Measurements from ENCODE around the gene ORAI3.

ORAI3 gene

GRCh38 chr16:30947859-30948666 is 805 bp upstream of the ORAI3 start:
- peak in 1 of 5 experiments; percentile 18 for DNase-seq

GRCh38 chr16:30949650-30950515 is 1.0 kb downstream of the ORAI3 start:
- DNase-seq, result peak in 1 of 5 experiments; percentile 75

- no peak for DNase-seq
Observed at GRCh38 chr16:30950516-30951065, 1.7 kb downstream of the ORAI3 start.

GRCh38 chr16:30951193-30951592 is 2.3 kb downstream of the ORAI3 start:
- DNase-seq, result no peak

GRCh38 chr16:30951750-30952149 is 2.9 kb downstream of the ORAI3 start:
- DNase-seq, result no peak

- no peak for DNase-seq
Observed at GRCh38 chr16:30953111-30953510, 4.2 kb downstream of the ORAI3 start.

DNA sequence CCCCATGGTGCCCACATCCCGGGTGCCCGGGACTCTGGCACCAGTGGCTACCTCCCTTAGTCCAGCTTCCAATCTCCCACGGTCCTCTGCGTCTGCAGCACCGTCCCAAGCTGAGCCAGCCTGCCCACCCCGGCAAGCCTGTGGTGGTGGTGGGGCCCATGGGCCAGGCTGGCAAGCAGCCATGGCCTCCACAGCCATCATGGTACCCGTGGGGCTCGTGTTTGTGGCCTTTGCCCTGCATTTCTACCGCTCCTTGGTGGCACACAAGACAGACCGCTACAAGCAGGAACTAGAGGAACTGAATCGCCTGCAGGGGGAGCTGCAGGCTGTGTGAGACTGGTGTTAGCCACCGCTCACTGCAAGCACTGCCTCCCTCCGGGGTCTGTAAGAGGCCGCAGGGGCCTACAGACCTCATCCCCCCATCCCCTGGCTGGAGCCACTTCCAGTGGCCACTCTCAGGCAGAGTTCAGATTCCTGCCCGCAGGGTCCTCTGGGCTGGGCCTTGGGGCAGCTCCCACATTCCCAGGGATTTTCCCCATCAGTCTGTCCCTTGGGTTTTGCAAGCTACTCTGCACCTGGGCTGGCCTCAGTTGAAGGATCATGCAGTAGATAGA is 4.8 kb downstream of the ORAI3 start:
- peak in 4 of 5 experiments; percentile 36 to 82 (median 43) for DNase-seq

DNA sequence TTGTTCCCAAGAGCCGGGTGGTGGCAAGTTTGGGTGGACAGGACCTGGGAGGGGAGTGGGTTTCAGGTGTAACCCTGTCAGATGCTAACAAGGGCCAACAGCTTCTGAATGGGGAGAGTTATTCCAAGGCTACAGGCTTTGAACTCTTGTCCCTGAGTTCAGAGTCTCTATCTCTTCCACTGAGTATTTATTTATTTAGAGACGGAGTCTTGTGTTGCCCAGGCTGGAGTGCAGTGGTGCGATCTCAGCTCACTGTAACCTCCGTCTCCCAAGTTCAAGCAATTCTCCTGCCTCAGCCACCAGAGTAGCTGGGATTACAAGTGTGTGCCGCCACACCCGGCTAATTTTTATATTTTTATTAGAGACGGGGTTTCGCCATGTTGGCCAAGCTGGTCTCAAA is 6.1 kb downstream of the ORAI3 start:
- no peak for DNase-seq

- DNase-seq, result peak; percentile 74 to 87 (median 82)
Observed at GRCh38 chr16:30956601-30957455, 8.0 kb downstream of the ORAI3 start.

GRCh38 chr16:30957456-30958174 is 8.7 kb downstream of the ORAI3 start, which contains the start of gene SETD1A:
Gene SETD1A, plus strand, starts transcription at chr16:30957754. Its CDS starts 978 bp downstream, at chr16:30958732.
- DNase-seq, result peak; percentile 91 to 98 (median 95)

GRCh38 chr16:30958175-30959079 is 9.6 kb downstream of the ORAI3 start:
- peak in 1 of 5 experiments; percentile 67 for DNase-seq

DNA sequence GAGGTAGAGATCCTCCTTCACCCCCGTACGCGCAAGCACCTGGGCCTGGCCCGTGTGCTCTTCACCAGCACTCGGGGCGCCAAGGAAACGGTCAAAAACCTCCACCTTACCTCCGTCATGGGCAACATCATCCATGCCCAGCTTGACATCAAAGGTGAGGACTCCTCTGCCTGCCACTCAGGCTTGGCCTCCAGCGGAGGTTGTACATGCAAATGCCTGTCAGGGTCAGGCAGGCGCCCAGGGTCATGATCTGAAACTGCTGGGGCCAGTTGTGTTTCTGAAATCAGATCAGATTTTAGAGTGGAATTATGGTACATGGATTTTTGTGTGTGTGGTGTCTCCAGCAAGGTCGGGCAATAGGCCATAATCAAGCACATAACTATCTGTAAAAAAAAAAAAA is 12.5 kb downstream of the ORAI3 start:
- DNase-seq, result no peak

DNA sequence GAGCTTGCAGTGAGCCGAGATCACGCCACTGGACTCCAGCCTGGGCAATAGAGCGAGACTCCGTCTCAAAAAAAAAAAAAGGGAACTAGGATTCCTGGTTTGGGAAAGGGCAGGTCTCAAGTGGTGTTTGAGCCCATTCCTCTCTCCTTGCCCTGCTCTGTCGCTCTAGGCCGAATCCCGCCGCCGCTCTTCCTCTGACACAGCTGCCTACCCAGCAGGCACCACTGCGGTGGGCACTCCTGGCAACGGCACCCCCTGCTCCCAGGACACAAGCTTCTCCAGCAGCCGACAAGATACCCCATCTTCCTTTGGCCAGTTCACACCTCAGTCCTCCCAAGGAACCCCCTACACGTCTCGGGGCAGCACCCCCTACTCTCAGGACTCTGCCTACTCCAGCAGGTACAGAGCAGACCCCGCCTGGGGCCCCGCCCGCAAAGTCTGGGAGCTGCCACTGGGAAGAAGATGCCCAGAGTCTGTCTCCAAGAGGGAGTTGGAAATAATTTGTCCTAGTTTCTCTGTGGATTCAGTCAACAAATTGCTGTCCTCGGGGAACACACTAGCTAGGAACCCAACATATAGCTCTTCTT is 15.2 kb downstream of the ORAI3 start:
- no peak for DNase-seq

DNA sequence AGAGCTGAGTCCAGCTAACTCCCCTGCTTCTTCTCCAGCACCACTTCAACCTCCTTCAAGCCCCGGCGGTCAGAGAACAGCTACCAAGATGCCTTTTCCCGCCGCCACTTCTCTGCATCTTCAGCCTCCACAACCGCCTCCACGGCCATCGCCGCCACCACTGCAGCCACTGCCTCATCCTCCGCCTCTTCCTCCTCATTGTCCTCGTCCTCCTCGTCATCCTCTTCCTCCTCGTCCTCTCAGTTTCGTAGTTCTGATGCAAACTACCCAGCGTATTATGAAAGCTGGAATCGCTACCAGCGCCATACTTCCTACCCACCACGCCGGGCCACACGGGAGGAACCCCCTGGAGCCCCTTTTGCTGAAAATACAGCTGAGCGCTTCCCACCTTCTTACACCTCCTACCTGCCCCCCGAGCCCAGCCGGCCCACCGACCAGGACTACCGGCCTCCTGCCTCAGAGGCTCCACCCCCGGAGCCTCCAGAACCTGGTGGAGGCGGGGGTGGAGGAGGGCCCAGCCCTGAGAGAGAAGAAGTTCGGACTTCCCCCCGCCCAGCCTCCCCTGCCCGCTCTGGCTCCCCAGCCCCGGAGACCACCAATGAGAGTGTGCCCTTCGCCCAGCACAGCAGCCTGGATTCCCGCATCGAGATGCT is 15.8 kb downstream of the ORAI3 start:
- DNase-seq, result no peak

GRCh38 chr16:30965436-30965835 is 16.6 kb downstream of the ORAI3 start:
- DNase-seq, result no peak

- no peak for DNase-seq
Observed at GRCh38 chr16:30966033-30966619, 17.3 kb downstream of the ORAI3 start.

DNA sequence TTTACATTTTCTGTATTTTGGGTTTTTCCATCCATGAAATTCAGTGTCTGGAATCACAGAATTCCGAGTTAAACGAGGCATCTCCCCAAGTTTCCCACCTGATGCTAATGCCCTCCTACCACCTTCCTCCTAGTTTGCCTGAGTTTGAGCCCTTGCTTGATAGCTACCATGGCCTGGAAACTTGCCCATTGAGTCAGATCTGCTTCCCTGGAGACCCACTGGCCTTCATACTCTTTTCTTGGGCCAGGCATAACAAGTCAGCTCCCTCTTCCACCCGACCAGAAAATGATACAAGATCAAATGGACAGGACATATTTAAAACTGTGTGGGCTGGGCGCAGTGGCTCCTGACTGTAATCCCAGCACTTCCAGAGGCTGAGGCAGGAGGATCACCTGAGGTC is 18.9 kb downstream of the ORAI3 start:
- DNase-seq, result no peak

DNA sequence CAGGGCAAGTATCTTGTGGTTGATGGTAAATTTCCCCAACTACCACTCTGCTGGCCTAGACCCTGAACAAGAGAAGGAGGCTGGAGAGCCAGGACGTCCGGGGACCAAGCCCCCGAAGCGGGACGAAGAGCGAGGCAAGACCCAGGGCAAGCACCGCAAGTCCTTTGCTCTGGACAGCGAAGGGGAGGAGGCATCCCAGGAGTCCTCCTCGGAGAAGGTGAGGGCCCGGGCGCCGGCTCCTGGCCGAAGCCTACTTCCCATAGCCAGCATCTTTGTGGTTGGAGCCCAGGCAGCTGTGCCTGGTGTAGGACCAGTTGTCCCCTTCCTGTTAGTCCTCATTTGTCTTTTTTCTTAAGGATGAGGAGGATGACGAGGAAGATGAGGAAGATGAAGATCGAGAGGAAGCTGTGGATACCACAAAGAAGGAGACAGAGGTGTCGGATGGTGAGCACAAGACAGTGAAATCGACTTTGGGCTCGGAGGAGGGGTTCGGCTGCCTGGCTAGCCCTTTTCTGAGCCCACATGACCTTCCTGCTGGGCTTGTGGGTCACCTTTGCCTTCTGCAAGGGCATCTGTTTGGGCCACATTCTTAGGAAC is 20.5 kb downstream of the ORAI3 start:
- DNase-seq, result no peak

All from T-helper 2 cell (primary cell).